ENCODE data around the gene NME8.

The NME8 gene

DNA sequence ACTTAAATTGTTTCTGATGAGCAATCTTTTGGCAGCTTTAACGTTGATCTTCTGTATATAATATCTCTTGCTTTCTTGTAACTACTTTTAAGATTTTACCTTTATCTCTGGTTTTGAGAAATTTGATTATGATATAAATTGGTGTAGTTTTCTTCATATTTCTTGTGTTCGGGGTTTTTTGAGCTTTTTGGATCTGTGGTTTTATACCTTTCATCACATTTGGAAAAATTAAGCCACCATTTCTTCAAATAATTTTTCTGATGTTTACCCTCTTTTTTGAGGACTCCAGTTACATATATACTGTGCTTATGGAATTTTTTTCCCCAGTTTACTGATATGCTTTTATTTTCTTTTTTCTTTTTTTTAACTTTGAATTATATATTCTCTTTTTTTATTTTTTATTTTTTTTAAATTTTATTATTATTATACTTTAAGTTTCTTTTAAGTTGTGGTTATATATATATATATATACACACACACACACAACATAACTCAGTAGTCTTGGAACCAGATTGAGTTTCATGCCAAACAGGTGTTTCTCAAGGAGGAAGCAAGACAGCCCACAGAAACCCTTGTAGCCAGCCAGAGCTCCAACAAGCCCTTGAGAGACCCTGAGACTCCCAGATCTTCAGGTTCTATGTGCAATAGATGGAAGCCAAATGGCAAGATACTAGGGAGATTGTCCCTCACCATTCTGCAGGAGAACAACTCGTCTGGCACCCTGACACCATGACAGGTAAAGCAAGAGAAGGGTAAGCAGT lies 27.5 kb upstream of the NME8 start:
- TF ChIP-seq, protein P1, sequence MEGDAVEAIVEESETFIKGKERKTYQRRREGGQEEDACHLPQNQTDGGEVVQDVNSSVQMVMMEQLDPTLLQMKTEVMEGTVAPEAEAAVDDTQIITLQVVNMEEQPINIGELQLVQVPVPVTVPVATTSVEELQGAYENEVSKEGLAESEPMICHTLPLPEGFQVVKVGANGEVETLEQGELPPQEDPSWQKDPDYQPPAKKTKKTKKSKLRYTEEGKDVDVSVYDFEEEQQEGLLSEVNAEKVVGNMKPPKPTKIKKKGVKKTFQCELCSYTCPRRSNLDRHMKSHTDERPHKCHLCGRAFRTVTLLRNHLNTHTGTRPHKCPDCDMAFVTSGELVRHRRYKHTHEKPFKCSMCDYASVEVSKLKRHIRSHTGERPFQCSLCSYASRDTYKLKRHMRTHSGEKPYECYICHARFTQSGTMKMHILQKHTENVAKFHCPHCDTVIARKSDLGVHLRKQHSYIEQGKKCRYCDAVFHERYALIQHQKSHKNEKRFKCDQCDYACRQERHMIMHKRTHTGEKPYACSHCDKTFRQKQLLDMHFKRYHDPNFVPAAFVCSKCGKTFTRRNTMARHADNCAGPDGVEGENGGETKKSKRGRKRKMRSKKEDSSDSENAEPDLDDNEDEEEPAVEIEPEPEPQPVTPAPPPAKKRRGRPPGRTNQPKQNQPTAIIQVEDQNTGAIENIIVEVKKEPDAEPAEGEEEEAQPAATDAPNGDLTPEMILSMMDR (conservative IDR thresholded peaks at IDR 0.05; ENCODE audit: control insufficient read depth, insufficient read depth, low read depth, low read length) = no peak
- no peak for DNase-seq (ENCODE audit: low read depth)
- no peak overlapping the region for H3K4me3 ChIP-seq (ENCODE audit: control insufficient read depth, low read depth, low read length)

- no peak for DNase-seq (ENCODE audit: low read depth)
- no peak overlapping the region for H3K4me3 ChIP-seq (ENCODE audit: control insufficient read depth, low read depth, low read length)
- TF ChIP-seq, protein P1 (conservative IDR thresholded peaks at IDR 0.05; ENCODE audit: control insufficient read depth, insufficient read depth, low read depth, low read length) = no peak
Measured at GRCh38 chr7:37822946-37823345, 25.5 kb upstream of the NME8 start.

DNA sequence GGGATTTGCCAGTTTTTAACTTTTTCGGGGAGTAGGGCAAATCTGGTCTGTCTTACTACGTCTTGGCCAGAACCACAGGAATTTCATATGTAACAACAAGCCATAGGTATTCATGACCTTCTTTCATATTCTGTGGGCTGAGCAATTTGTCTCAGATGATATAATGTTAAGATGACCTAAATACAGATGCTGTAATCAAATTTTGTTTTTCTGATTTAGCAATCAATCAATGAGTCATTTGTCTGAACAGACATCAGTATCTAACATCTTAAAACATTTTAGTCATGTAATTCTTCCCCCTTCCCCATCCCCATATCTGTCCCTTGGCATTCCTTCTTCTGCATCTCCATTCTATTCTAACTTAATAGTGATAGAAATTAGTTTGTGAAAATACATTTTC lies 24.8 kb upstream of the NME8 start:
- DNase-seq (ENCODE audit: low read depth) = no peak
- TF ChIP-seq, protein P1 (conservative IDR thresholded peaks at IDR 0.05; ENCODE audit: control insufficient read depth, insufficient read depth, low read depth, low read length) = no peak
- H3K4me3 ChIP-seq (ENCODE audit: control insufficient read depth, low read depth, low read length) = no peak overlapping the region

DNA sequence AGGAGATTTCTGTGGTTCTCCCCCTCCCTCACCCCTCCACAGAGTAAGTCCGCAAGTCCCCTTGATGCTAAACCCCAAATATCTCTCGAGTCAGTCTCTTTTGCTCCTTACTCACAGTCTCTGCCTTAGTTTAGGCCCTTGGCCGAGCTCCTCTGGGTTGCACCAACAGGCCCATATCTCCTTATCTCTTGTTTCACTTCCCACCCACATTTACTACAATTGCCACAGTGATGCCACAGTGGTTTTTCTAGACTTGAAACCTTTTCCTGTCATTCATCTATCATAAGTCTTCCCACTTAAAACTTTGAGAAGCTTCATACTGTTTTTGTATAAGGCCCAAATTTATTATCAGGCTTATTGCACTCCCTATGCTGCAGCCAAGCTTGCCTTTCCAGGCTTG lies 23.4 kb upstream of the NME8 start:
- no peak overlapping the region for H3K4me3 ChIP-seq (ENCODE audit: control insufficient read depth, low read depth, low read length)
- DNase-seq (ENCODE audit: low read depth) = no peak
- TF ChIP-seq, protein P1 (conservative IDR thresholded peaks at IDR 0.05; ENCODE audit: control insufficient read depth, insufficient read depth, low read depth, low read length) = no peak

DNA sequence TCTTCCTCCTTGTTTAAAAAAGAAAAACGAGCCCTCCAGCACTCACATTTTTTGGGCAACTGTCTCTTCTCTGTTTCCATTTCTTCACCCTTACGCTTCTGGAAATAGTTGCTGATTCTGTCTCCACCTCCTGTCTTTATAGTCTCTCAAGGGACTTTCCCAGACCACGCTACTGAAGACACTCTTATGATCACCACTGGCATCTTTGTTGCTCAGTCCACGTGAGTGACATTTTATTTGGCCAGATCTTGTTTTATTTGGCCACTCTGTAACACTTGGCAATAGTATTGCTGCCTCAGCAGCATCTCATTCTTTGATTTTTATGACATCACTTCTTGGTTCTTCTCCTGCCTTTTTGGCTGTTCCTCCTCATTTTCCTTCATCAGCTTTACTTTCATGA lies 21.6 kb upstream of the NME8 start:
- H3K4me3 ChIP-seq (ENCODE audit: control insufficient read depth, low read depth, low read length) = no peak overlapping the region
- no peak for DNase-seq (ENCODE audit: low read depth)
- TF ChIP-seq, protein P1 (conservative IDR thresholded peaks at IDR 0.05; ENCODE audit: control insufficient read depth, insufficient read depth, low read depth, low read length) = no peak

GRCh38 chr7:37831244-37831643 lies 17.2 kb upstream of the NME8 start:
- TF ChIP-seq, protein P1 (conservative IDR thresholded peaks at IDR 0.05; ENCODE audit: control insufficient read depth, insufficient read depth, low read depth, low read length) = no peak
- DNase-seq (ENCODE audit: low read depth) = no peak
- H3K4me3 ChIP-seq (ENCODE audit: control insufficient read depth, low read depth, low read length) = no peak overlapping the region

Data from fibroblast of mammary gland (primary cell).